ENCODE measurements around the gene DCDC1.

GRCh38 chr11:30878400-30878799 lies 491.1 kb downstream of the DCDC1 start:
- TF ChIP-seq CTCF (IDR thresholded peaks at IDR 0.05) (no peak), POLR2A (IDR thresholded peaks at IDR 0.05) (no peak)

Data from uterus (tissue), 2 donors.